ENCODE results near the gene PIAS4. TPM values are rescaled to one million over a fixed set of nuclear protein-coding genes. Genes with fewer than 3 reads are reported as not detected.

PIAS4 gene
- total RNA-seq, 1 experiment from 2014 or later, result 15.9 TPM

DNA sequence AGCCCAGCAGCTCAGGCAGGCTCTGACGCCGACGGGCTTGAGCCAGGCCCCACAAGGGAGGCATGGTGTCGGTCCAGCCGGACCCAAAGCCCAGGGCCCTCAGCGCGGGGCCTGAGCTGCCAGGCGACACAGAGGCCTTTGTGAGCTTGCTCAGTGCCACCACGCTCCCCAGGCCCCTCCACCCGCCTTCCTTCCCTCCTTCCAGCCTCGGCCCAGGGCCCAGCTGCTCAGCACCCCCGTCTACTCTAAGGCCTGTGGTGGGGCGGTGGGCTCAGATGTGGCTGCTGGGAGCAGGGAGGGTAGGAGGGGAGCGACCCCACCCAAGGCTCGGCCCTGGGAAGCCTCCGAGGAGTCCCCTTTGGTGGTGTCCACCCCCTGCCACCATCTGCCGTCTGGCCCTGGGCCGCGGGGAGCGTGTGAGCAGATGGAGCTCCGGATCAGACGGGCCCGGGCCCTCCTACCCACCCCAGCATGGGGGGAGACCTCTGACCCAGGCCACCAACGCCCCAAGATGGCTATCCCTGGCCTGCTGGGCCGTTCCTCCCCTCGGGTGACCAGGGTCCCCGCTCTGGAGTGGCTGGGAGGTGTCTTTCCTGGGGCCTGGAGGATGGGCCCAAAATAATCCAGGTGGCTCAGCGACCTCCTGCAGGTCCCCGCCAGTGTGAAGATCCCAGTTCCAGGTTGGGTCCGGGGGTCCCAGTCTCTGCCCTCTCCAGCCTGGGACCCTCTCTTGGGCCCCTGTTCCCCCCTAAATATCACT, 51.3 kb downstream of the PIAS4 start:
- peak; percentile 26 for DNase-seq (ENCODE audit: low read depth)

DNA sequence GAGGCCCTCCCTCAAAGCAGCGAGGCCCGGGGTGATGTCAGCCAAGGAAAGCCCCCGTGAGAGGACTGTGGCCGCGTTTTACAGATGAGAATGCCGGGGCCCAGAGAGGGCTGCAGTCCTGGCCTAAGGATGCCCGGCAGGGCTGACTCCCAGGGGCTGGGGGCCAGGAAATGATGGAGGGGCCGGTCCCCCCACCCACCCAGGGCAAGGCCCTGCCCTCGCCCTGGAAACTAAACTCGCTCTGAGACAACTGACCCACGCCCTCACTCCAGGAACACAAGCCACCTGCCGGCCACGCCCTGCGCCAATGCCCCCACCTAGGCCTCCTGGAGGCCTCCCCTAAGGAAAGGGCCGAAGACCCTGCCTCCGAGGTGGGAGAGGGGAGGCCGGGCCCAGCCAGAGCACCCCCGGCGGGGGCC, 51.9 kb downstream of the PIAS4 start:
- no peak for DNase-seq (ENCODE audit: low read depth)

- no peak for DNase-seq (ENCODE audit: low read depth)
Measured at GRCh38 chr19:4059891-4060620, 52.5 kb downstream of the PIAS4 start.

DNA sequence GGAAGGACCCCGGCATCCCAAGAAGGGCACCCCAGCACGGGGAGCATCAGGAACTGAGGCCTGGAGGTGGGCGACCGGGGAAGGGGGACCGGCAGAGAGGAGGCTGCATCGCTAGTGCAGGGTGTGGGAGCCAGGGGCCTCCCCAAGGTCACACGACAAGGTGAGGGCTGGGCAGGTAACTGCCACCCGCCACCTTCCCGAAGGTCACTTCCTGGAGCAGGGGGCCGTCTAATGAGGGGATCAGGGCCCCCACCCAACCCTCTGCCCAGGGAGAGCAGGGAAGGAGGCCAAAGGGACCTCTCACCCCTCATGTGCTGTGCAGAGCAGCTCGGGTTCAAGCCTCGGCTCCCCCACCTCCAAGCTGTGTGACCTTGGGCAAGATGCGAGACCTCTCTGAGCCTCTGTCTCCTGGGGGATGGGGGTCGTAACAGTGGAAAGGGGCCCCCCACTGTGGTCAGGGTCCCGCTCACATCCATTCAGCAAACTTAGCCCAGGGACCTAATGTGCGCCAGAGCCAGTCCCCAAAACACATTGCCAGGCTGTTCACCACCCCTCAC, 53.2 kb downstream of the PIAS4 start:
- no peak for DNase-seq (ENCODE audit: low read depth)

GRCh38 chr19:4061178-4061682, 53.7 kb downstream of the PIAS4 start:
- no peak for DNase-seq (ENCODE audit: low read depth)

DNA sequence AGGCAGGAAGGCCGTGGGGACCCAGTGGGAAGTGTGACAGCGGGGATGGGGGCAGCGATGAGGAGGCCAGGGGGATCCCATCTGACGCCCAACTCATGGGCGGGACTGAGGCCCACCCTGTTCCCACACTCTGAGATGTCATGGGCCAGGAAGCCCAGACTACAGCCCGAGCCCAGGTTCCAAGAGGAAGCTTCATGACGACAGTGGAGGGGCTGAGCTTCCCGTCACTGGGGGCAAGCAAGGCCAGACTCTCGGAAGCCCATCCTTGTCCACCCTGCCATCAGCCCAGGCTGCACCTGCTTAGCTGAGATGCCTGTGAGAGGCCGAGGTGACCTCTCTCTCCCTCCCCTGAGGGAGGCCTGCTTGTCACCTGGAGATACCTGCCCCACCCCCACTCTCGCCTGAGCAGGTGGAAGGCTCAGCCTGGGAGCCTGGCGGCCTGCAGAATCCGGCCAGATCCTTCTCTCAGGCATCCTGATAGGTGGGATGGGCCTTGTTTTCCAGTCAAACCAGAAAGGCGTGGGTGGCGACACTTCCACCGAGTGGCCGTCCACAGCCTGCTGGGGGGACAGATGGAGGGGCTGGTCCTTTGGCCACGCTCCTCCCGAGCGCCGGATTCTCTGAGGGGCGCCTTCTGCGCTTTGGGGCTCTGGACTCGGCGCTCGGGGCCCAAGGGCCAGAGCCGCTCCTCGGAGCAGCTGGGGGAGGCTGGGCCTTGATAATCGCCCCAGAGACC, 54.3 kb downstream of the PIAS4 start:
- DNase-seq (ENCODE audit: low read depth), result no peak

DNA sequence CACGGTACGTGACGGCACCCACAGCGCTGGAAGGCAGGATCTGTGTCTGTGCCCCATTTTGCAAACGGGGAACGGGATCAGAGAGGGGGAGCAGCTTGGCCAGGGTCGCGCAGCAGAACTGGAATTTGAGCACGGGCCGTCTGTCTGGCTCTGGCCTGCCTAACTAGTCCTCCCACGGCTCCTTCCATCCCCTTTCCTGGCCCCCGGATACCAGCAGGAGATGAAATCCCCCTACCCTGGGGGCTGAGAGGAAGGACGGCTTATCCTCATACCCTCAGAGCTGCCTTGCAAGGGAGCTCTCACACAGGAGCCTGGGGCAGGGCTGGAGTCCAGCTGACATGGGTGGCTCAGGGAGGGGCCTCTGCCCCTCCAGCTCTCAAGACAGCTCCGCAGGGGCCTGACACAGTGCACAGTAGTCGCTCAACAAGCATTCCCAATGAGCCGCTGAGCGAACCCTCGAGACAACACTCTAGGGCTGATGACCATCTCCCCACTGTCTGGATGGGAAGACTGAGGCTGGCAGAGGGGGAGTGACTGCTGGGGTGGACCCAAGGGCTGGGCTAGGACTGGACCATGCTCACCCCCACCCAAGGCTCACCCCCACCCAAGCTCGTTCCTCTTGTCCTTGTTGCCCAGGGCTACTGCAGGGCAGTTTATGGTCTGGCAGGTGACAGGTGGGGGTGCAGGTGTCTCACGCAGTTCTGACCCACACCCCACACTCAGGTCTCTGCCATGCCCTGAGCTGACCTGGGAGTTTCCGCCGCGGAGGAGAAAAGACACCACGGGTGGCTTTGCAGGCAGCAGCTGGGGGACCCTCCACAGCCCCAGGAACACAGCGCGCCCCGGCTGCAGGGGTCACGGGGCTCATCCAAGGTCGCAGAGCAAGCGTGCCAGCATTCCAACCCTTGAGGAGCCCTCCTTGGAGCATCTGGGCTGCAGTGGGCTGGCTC, 55.2 kb downstream of the PIAS4 start:
- no peak for DNase-seq (ENCODE audit: low read depth)

- DNase-seq (ENCODE audit: low read depth), result no peak
Measured at GRCh38 chr19:4063369-4064148, 56.0 kb downstream of the PIAS4 start.

DNA sequence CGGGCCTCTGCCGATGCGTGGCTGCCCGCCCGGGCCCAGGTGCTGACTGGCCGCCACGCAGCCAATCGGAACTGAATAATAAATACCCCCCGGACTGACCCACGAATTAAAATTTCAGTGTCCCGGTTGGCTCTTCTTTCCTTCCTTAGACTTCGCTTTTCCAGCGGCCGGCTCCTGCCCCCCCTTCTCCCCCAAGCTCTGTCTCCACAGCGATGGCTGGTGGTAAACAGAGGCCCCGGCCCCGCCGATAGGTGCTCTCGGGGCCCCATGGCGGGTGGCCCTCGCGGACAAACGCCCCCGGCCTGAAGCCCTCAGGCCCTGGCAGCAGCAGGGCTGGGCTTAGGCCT, 56.6 kb downstream of the PIAS4 start:
- peak; percentile 34 for DNase-seq (ENCODE audit: low read depth)

GRCh38 chr19:4064496-4065260, 57.1 kb downstream of the PIAS4 start:
- no peak for DNase-seq (ENCODE audit: low read depth)

DNA sequence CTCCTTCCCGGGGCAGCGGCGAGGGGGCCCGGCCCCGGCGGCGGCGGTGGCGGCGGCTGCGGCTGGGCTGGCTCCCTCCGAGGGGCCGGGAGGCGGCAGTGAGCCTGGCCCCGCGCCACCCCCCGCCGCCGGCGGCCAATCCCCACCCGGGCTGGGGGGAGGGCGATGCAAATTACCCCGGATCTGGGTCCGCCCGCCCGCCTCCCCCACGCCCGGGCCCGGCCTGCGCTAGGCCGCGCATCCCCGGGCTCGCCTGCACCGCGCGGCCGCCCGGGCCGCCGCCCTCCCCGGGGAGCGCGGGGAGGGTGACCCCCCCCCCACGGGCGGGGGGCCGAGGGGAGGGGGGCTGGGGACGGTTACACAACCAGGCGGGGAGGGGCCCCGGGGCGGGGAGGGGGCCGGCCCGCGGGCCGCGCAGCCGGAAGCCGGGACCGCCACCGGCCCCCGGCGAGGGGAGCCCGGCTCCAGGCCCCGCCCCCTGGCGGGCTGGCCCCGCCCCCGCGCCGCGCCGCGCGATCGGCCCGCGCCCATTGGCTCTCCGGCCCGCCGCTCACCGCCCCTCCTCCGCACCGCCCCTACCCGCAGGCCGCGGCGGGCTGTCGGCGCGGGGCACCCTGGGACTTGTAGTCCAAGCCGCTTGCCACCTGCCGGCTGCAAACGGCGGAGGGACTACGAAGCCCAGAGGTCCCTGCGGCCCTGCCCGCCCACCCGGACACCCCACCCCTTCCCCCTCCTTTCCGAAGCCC, 58.1 kb downstream of the PIAS4 start:
- DNase-seq (ENCODE audit: low read depth), result peak; percentile 96

GRCh38 chr19:4066176-4066606, 58.7 kb downstream of the PIAS4 start:
- no peak for DNase-seq (ENCODE audit: low read depth)

- peak; percentile 83 for DNase-seq (ENCODE audit: low read depth)
Measured at GRCh38 chr19:4066682-4067395, 59.3 kb downstream of the PIAS4 start, which contains the start of gene ZBTB7A. ZBTB7A (minus strand) TSS chr19:4066899; CDS start chr19:4055232, 11,667 bp downstream.

DNA sequence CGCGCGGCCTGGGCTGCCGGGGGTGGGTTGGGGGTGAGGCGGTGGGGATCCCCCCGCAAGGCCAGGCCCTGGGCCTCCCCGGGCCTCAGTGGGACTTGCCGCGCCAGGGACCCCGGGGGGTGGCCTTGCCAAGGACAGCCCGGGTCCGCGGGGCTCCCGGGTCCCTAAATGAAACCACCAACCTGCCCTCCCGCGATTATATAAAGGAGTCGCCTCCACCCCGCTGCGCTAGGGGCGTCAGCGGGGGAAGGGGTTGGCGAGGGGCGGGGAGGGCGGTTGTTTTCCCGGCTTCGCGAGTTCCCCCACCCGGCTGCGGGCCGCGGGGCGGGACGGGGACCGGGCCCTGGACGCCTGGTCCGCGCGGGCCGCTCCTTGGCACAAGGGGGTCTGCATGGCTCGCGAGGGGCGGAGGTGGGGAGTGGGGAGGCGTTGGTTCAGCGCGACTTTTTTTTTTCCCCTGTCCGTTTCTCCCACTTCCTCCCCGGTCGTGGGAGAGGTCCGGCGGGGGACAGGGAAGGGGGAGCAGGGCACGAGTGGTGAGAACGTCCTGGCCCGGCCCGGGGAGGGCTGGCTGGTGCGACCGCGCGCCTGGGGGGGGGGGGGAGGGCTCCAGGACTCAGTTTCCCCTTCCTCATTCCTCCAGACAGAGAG, 60.0 kb downstream of the PIAS4 start:
- peak; percentile 26 for DNase-seq (ENCODE audit: low read depth)

DNA sequence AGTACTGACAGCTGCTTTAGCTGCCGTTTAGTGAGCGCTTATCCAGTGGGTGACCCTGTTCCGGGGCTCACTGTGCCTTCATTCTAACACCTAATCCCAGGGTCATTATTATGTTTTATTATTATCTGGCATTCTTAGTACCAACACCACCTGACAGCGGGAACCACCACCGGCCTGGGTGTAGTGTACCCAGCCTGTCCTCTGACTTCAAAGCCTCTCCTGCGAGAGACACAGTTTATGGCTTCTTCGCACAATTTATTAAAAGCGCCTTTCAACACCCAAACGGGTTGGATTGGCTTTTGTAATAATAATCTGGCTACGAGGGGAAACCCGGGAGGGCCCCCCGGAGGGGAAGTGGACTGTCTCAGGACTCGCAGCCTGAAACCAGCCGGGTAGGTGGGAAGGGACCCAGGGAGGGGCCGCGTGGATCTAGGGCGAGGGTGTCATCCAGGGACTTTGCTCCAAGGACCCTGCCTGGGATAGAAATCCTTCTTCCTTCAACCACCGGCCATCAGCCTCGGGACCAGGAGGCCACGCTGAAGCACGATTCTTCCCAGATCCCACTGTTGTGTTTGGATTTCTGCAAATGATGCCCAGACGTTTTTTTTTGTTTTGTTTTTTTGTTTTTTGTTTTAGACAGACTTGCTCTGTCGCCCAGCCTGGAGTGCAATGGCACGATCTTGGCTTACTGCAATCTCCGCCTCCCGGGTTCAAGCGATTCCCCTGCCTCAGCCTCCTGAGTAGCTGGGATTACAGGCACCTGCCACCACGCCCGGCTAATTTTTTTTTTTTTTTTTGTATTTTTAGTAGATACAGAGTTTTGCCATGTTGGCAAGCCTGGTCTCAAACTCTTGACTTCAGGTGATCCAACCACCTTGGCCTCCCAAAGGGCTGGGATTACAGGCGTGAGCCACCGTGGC, 60.8 kb downstream of the PIAS4 start:
- no peak for DNase-seq (ENCODE audit: low read depth)

DNA sequence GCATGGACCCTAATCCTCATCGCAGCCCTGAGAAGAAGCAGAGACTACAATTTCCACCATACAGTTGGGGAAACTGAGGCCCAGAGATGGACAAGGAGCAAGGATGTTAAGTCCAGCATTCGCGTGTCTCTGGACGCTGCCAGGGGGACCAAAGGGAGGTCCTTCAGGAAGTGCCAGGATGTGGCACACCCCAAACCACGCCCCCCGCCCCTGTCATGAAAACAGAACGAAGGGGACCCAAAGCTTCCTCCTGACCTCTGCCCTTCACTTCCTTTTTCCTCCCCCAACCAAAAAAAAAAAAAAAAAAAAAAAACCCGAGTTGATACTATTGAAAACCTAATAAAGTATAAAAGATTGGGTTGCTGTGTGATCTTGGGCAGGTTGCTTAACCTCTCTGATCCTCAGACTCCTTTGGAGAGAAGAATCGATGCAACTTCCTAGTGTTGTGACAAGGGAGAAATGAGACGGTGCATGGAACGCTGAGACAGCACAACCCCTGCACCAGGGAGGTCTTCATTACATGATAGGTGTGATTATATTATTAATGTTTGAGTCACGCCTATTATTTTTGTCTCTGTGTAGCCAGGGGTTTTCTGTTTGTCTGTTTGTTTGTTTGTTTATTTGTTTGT, 61.9 kb downstream of the PIAS4 start:
- DNase-seq (ENCODE audit: low read depth), result no peak

All from RPMI7951 (cell line).